Measurements from ENCODE around the gene CD82.

Gene CD82

GRCh38 chr11:44623731-44624491 lies 58.4 kb downstream of the CD82 start:
- DNase-seq (ENCODE audit: low read depth) = no peak
- no peak for TF ChIP-seq CTCF (conservative IDR thresholded peaks at IDR 0.05; ENCODE audit: control insufficient read depth, insufficient read depth, low read depth, low read length)
- H3K4me3 ChIP-seq (ENCODE audit: control insufficient read depth, low read depth, low read length) = no peak overlapping the region

- TF ChIP-seq CTCF (conservative IDR thresholded peaks at IDR 0.05; ENCODE audit: control insufficient read depth, insufficient read depth, low read depth, low read length) = no peak
- DNase-seq (ENCODE audit: low read depth) = no peak
These were observed 59.3 kb downstream of the CD82 start for GRCh38 chr11:44624761-44625221.

GRCh38 chr11:44625759-44626523 lies 60.5 kb downstream of the CD82 start:
- H3K4me3 ChIP-seq (ENCODE audit: control insufficient read depth, low read depth, low read length) = no peak overlapping the region
- DNase-seq (ENCODE audit: low read depth) = no peak
- TF ChIP-seq CTCF (conservative IDR thresholded peaks at IDR 0.05; ENCODE audit: control insufficient read depth, insufficient read depth, low read depth, low read length) = no peak

More at GRCh38 chr11:44624761-44625221, 59.3 kb downstream of the CD82 start:
- H3K4me3 ChIP-seq (ENCODE audit: control insufficient read depth, low read depth, low read length) = no peak overlapping the region

- no peak for DNase-seq (ENCODE audit: low read depth)
- no peak overlapping the region for H3K4me3 ChIP-seq (ENCODE audit: control insufficient read depth, low read depth, low read length)
- TF ChIP-seq CTCF (conservative IDR thresholded peaks at IDR 0.05; ENCODE audit: control insufficient read depth, insufficient read depth, low read depth, low read length) = no peak
These were observed 61.2 kb downstream of the CD82 start for GRCh38 chr11:44626645-44627044.

- TF ChIP-seq CTCF (conservative IDR thresholded peaks at IDR 0.05; ENCODE audit: control insufficient read depth, insufficient read depth, low read depth, low read length) = no peak
- no peak for DNase-seq (ENCODE audit: low read depth)
- no peak overlapping the region for H3K4me3 ChIP-seq (ENCODE audit: control insufficient read depth, low read depth, low read length)
These were observed 61.8 kb downstream of the CD82 start for GRCh38 chr11:44627165-44627789.

- H3K4me3 ChIP-seq (ENCODE audit: control insufficient read depth, low read depth, low read length) = no peak overlapping the region
- TF ChIP-seq CTCF (conservative IDR thresholded peaks at IDR 0.05; ENCODE audit: control insufficient read depth, insufficient read depth, low read depth, low read length) = no peak
- no peak for DNase-seq (ENCODE audit: low read depth)
These were observed 62.7 kb downstream of the CD82 start for GRCh38 chr11:44627911-44628729.

All from fibroblast of mammary gland (primary cell).